GM18517 (cell line): ENCODE data around the gene AHDC1.
"Not testable (repeated sequence)": the region's sequence is repeated elsewhere in the genome, so short reads cannot be mapped to it uniquely, and the experiment has no call there.

ENCODE experiments used
- ATAC-seq: cut with Tn5 transposase; IDR thresholded peaks from one replicate; pipeline ENCODE4 v1.9.1; 2021; ENCODE audit warnings: mild to moderate bottlenecking, moderate library complexity; ENCODE audit not compliant: unreplicated experiment

Gene AHDC1

GRCh38 chr1:27520651-27521050 lies 83.3 kb downstream of the AHDC1 start:
- no peak for ATAC-seq

DNA sequence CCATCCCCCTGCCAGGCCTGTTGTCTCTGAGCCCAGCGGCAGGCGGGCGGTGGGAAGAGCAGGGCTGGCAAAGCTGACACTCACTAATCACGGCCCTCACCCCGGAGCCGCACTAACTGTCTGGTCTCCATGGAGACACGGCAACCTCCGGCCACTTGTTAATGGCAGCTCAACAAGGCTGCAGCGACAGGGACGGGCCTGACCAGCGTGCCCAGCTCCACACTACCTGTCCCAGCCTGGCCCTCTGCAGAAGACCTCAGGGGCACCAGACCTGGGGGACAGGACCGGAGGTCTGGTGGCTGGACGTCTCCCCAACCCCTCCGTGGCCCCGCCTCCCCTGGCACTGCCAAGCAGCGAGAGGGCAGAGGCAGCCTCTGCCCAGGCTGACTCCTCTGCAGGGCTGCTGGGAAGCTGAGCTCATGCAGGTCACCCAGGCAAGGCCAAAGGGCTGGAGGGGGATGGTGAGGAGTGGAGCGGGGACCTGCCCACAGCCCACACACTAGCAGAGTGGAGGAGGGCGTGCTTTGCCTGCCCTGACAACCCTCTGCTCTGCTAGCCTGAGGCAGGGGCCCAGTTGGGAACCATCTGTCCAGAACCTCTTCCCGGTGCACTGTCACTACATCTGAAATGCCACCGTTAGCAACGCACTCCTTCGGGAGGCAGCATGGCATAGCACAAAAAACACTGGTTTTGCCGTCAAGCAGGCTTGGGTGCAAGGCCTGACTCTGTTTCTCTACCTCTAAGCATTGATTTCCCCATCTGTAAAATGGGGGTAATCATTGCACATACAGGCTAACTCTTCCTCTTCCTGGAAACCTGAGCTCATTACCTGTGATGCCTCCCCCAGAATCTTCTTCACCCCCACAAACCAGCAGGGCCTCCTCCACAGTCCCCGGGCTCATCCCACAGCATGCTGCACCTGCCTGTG lies 84.3 kb downstream of the AHDC1 start:
- ATAC-seq: no peak

GRCh38 chr1:27518808-27519207 lies 85.1 kb downstream of the AHDC1 start:
- no peak for ATAC-seq

DNA sequence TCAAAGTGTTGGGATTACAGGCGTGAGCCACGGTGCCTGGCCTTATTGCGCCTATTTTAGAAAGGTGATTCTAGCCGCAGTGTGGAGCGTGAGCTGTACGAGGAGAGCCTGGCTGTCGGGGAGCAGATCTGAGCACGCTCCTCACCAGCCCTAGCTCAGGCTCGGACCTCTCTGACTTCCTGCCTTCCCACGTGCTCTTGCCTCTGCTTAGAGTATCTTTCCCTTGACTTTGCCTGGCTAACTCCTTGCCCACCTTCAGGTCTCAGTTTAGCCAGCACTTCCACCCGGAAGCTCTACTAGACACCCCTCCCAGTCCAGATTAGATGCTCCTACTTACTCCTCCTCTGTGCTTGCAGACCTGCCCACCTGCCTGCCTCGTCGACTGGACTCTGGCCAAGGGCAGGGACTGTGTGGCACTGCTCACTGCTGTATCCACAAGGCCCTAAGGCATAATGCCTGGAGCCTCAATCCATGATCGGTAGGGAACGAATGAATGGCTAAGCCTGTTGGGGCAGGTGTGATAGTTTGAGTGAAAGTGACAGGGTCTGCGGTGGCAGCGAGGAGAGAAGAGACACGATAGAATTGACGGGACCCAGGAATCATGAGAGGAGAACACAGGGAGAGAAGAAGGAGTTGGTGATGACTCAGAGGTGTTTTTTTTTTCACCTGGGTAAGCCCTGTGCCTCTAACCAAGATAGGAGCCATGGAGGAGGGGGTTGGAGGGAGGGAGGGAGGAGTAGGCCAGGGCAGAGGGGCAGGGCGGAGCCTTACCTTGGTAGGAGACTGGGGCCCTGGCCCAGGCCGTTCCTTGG lies 85.8 kb downstream of the AHDC1 start:
- ATAC-seq: no peak

GRCh38 chr1:27517301-27517700 lies 86.6 kb downstream of the AHDC1 start:
- ATAC-seq: no peak

GRCh38 chr1:27515626-27516025 lies 88.3 kb downstream of the AHDC1 start:
- ATAC-seq: no peak

GRCh38 chr1:27513958-27514357 lies 90.0 kb downstream of the AHDC1 start:
- ATAC-seq: no peak

- no peak for ATAC-seq
These were observed 90.4 kb downstream of the AHDC1 start for GRCh38 chr1:27513528-27513927.

DNA sequence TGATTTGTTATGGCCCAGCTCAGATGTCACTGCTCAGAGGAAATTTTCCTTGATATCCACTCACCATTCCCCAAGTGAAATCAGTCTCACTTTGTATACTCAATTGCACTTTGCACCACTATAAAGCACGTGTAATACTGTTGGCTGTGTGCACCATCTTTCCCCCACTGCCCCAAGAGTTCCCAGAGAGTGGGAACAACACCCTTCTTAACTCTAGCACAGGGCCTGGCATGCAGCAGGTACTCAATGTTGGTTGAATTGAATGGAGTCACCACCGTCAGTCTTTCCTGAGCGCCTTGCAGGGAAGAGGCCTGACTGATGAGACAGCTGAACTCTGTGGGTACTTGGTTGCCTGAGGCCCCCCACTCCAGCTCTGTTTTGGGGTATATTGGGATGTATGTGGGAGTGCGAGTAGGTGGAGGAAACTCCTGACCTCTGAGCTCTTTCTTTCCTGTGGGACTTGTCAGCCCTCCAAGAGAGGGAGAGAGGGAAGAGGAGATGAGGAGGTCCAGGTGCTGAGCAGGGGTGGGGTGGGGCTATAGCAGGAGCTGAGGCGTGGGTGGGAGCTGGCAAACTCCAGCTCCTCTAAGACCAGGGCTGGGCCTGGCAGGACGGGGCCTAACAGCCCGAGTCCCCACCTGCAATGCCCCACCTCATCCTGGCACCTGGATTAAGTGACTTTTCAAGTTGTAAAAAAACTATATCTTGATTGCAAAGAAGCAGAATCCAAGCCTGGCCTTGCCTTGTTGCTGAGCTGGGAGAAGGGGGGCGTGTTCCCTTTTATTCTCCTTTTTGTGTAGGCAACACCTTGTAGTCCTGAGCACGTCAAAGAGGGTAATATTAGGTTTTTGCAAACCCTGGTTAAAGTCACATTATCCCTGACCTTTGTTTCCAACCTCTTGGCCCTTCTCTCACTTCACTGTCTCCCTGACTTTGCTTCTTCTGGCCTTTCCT lies 94.5 kb downstream of the AHDC1 start:
- ATAC-seq: no peak

- ATAC-seq: no peak
These were observed 95.8 kb downstream of the AHDC1 start for GRCh38 chr1:27507960-27508665.

DNA sequence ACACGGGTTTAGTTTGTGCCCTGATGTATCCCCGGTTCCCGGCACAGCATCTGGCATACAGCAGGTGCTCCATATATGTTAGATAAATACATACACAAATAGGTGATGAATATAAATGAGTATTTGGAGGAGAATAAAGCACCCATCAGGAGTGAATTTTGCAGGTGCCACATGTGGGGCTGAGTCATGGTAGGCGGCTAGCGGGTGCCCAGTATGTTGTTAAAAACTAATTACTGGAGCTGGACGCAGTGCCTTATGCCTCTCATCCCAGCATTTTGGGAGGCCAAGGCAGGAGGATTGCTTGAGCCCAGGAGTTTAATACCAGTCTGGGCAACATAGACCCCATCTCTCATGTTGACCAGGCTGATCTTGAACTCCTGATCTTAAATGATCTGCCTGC lies 97.2 kb downstream of the AHDC1 start:
- ATAC-seq: no peak

GRCh38 chr1:27505420-27505680 lies 98.6 kb downstream of the AHDC1 start:
- ATAC-seq: no peak

- no peak for ATAC-seq
These were observed 99.1 kb downstream of the AHDC1 start for GRCh38 chr1:27504588-27505419.

GRCh38 chr1:27503844-27504587 lies 99.9 kb downstream of the AHDC1 start:
- no peak for ATAC-seq

DNA sequence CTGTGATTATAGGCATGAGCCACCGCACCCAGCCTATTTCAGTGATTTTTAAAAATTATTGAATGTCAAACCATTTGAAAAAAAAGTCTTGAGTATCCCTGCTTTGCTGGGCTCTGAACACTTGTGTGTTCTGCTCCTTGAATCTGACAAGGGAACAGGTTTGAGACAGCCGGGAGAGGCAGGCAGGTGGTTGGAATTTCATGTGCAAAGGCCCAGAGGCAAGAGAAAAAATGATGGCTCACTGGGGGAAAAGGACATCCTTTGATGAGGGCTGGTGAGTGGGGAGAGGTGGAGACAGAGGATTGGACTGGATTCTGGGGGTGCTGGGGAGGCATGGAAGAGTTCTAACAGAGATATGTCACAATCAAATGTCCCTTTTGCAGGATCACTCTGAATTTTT lies 100.9 kb downstream of the AHDC1 start:
- ATAC-seq: no peak

- ATAC-seq: not testable (repeated sequence)
These were observed 102.8 kb downstream of the AHDC1 start for GRCh38 chr1:27501159-27501558.

- ATAC-seq: no peak
These were observed 104.8 kb downstream of the AHDC1 start for GRCh38 chr1:27499142-27499541.

- ATAC-seq: no peak
These were observed 107.3 kb downstream of the AHDC1 start for GRCh38 chr1:27496604-27497155.

GRCh38 chr1:27492796-27493195 lies 111.1 kb downstream of the AHDC1 start:
- no peak for ATAC-seq
